PC-3 (cell line): ENCODE measurements around the gene HACD3. TPM values are rescaled to one million over a fixed set of nuclear protein-coding genes. Genes with fewer than 3 reads are reported as not detected.
A peak's percentile ranks its signal among the peaks of the same experiment; 100 is the strongest.

Experiments
- ATAC-seq: fragments of 200-7000 bp; cut with Tn5 transposase; 2 replicates; pipeline ENCODE4 v1.9.1; 2020; ENCODE audit warnings: mild to moderate bottlenecking, moderate library complexity
- BruUV-seq: library from RNA; stranded (reverse); fragments of 400-500 nt; replicated peaks from 2 replicates; lab custom pipeline; 2021; lab: Mats Ljungman, UMichigan
- CTCF ChIA-PET: fragments of 300-600 bp; sonication (Branson Sonifier 250); formaldehyde crosslinking; loops from one replicate; lab custom pipeline; 2022; ENCODE audit warnings: antibody characterized with exemption; lab: Charles Lee
- POLR2A ChIA-PET: fragments of 300-600 bp; sonication (Branson Sonifier 250); formaldehyde crosslinking; loops from one replicate; lab custom pipeline; 2022; ENCODE audit warnings: antibody characterized with exemption; ENCODE audit not compliant: unreplicated experiment; lab: Charles Lee
- DNase-seq: peaks from one replicate; pipeline ENCODE4 v3.0.0-alpha.2; 2015
- H2AFZ ChIP-seq: fragments of 300-600 bp; sonication (generic); 2 replicates; pipeline ENCODE4 v1.6.0; 2016; ENCODE audit warnings: antibody characterized with exemption, low read length
- H3F3A ChIP-seq: fragments of 300-600 bp; sonication (generic); one replicate; pipeline ENCODE4 v1.6.0; 2017; ENCODE audit warnings: antibody characterized with exemption, low read length, control low read depth, mild to moderate bottlenecking; ENCODE audit not compliant: unreplicated experiment
- H3K27ac ChIP-seq: fragments of 300-600 bp; sonication (generic); 2 replicates; pipeline ENCODE4 v1.5.1; 2016; ENCODE audit warnings: mild to moderate bottlenecking, low read length
- H3K27me3 ChIP-seq: fragments of 300-600 bp; sonication (generic); 2 replicates; pipeline ENCODE4 v1.6.1; 2016; ENCODE audit warnings: low read length, mixed read lengths
- H3K36me3 ChIP-seq: fragments of 300-600 bp; sonication (generic); 2 replicates; pipeline ENCODE4 v1.6.1; 2016; ENCODE audit warnings: low read depth, mixed run types, low read length, mixed read lengths
- H3K4me1 ChIP-seq: fragments of 300-600 bp; sonication (generic); 2 replicates; pipeline ENCODE4 v1.5.1; 2016; ENCODE audit warnings: low read length; ENCODE audit not compliant: insufficient read depth
- H3K4me2 ChIP-seq: fragments of 300-600 bp; sonication (generic); 2 replicates; pipeline ENCODE4 v1.6.0; 2016; ENCODE audit warnings: low read length
- H3K4me3 ChIP-seq: fragments of 300-600 bp; sonication (generic); 2 replicates; pipeline ENCODE4 v1.5.1; 2016; ENCODE audit warnings: mild to moderate bottlenecking, low read length, mixed read lengths
- H3K79me2 ChIP-seq: fragments of 300-600 bp; sonication (generic); 2 replicates; pipeline ENCODE4 v1.6.1; 2017; ENCODE audit warnings: low read length, mixed read lengths
- H3K9ac ChIP-seq: fragments of 300-600 bp; sonication (generic); 2 replicates; pipeline ENCODE4 v1.6.0; 2016; ENCODE audit warnings: mild to moderate bottlenecking, low read length
- H3K9me2 ChIP-seq: fragments of 300-600 bp; sonication (generic); replicated peaks from 2 replicates; pipeline ENCODE4 v1.6.1; 2016; ENCODE audit warnings: mixed run types, low read length, mixed read lengths
- H3K9me3 ChIP-seq: fragments of 300-600 bp; sonication (generic); 2 replicates; pipeline ENCODE4 v1.6.1; 2016; ENCODE audit warnings: low read length, mixed read lengths
- H4K20me1 ChIP-seq: fragments of 300-600 bp; sonication (generic); 2 replicates; pipeline ENCODE4 v1.6.1; 2016; ENCODE audit warnings: low read length, mixed read lengths
- CTCF ChIP-seq: fragments of 300-600 bp; sonication (generic); conservative IDR thresholded peaks from 2 replicates; pipeline ENCODE4 v1.5.1; 2017; ENCODE audit warnings: antibody characterized with exemption, low read depth, mild to moderate bottlenecking, low read length
- EZH2 ChIP-seq: fragments of 300-600 bp; sonication (generic); IDR thresholded peaks from one replicate; pipeline ENCODE4 v1.6.1; 2017; ENCODE audit warnings: antibody characterized with exemption, mild to moderate bottlenecking, low read length; ENCODE audit not compliant: unreplicated experiment
- EZH2phosphoT487 ChIP-seq: fragments of 300-600 bp; sonication (generic); IDR thresholded peaks from 2 replicates; pipeline ENCODE4 v1.6.1; 2018; ENCODE audit warnings: mild to moderate bottlenecking, antibody characterized with exemption, low read length, borderline replicate concordance
- intact Hi-C: fragments of 100-400 bp; cut with micrococcal nuclease; formaldehyde crosslinking; loops from 2 replicates; pipeline ENCODE4 v1.9.0; 2023
- total RNA-seq: library from RNA; depleted of rRNA; stranded (reverse); fragments of >200 nt; gene quantifications from 2 replicates; pipeline ENCODE4 v1.2.3, GENCODE V29; 2014

The HACD3 gene
- total RNA-seq, 1 experiment from 2014 or later: 64.9 TPM

GRCh38 chr15:65569728-65570127 lies 39.5 kb downstream of the HACD3 start:
- no peaks in the 10 kb centered on the region for H3K27me3 ChIP-seq

DNA sequence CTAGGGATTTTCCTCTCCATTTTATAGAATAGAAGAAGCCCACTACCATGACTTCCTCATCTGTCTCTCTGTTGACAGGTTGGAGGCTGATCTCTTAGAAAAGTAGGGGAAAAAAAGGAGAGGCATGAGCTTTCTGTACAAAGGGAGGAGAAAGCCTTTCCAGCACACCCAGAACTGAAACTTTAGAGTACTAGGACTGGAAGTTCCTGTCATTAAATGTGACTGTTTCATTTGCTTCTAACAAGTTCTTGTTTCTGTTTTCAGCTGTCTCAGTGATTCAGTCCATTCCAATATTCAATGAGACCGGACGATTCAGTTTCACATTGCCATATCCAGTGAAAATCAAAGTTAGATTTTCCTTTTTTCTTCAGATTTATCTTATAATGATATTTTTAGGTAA lies 41.7 kb downstream of the HACD3 start:
- Histone ChIP-seq H3K36me3 (peaks cover 24% of the 10 kb centered on the region; the same call in 1 of the 2 replicates), H2AFZ (no peak overlapping the region), H3K4me3 (no peak overlapping the region), H3K4me1 (peaks cover 9% of the 10 kb centered on the region), H4K20me1 (no peaks in the 10 kb centered on the region), H3K4me2 (no peak overlapping the region), H3K9ac (no peak overlapping the region), H3K27ac (no peak overlapping the region), H3K79me2 (no peaks in the 10 kb centered on the region), H3F3A (no peaks in the 10 kb centered on the region), H3K9me3 (no peaks in the 10 kb centered on the region), H3K27me3 (no peaks in the 10 kb centered on the region), H3K9me2 (no peaks in the 10 kb centered on the region)
- no peak for TF ChIP-seq EZH2
- no peak for TF ChIP-seq CTCF
- no peak for TF ChIP-seq EZH2phosphoT487
- ChIA-PET CTCF (no interaction called here), POLR2A (no interaction called here)
- no TSS peak for BruUV-seq
- DNase-seq: no peak
- intact Hi-C loops: no loop called here
- no peak for ATAC-seq

More at GRCh38 chr15:65569728-65570127, 39.5 kb downstream of the HACD3 start:
- Histone ChIP-seq H3K4me1 (no peaks in the 10 kb centered on the region), H3F3A (no peaks in the 10 kb centered on the region), H2AFZ (no peak overlapping the region), H3K9ac (no peak overlapping the region), H3K4me2 (no peak overlapping the region), H3K4me3 (no peak overlapping the region), H3K9me2 (no peaks in the 10 kb centered on the region), H3K27ac (no peak overlapping the region), H3K36me3 (peaks cover 24% of the 10 kb centered on the region; the same call in 1 of the 2 replicates), H3K79me2 (no peaks in the 10 kb centered on the region), H3K9me3 (no peaks in the 10 kb centered on the region), H4K20me1 (no peaks in the 10 kb centered on the region)
- no peak for ATAC-seq
- CTCF ChIA-PET: no interaction called here
- intact Hi-C loops: no loop called here
- TF ChIP-seq EZH2phosphoT487: no peak
- no peak for TF ChIP-seq EZH2
- no peak for TF ChIP-seq CTCF
- no TSS peak for BruUV-seq
- POLR2A ChIA-PET: no interaction called here
- no peak for DNase-seq

DNA sequence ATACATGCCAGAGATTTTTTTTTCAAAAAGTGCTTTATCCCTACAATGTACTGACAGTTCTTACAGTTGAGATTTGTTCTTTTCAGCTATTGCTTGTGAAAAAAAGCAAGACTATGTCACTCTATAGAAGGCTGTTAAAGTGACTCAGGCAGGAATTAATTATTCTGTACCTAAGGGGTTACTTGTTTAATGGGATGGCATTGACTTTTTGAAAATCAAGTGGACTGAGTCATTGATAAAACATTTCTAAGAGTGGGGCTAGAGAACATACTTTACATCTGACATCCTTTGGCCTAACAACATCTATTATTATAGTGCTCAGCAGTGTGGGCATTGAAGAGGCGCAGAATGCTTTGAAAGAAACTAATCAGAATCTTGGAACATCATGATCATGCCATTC lies 46.4 kb downstream of the HACD3 start:
- Histone ChIP-seq H3K79me2 (no peaks in the 10 kb centered on the region), H3K9ac (no peak overlapping the region), H3K27me3 (no peaks in the 10 kb centered on the region), H3K27ac (no peak overlapping the region), H3K9me2 (no peaks in the 10 kb centered on the region), H3K36me3 (peaks cover 29% of the 10 kb centered on the region), H3K4me1 (peaks cover 26% of the 10 kb centered on the region), H4K20me1 (no peaks in the 10 kb centered on the region), H3K4me3 (no peak overlapping the region), H3K4me2 (no peak overlapping the region), H2AFZ (no peak overlapping the region), H3K9me3 (no peaks in the 10 kb centered on the region), H3F3A (no peaks in the 10 kb centered on the region)
- ChIA-PET POLR2A (interaction anchor here (0.6 kb wide), 1 partner anchor 295 kb away, joined by 9 read pairs; no protein-coding TSS in a partner anchor), CTCF (no interaction called here)
- intact Hi-C loops: loop anchor here (5.0 kb wide), 1 partner anchor 44 kb away; the partner anchor contains the start of gene HACD3
- ATAC-seq (peak; percentile 53), DNase-seq (peak; percentile 43)
- no TSS peak for BruUV-seq
- no peak for TF ChIP-seq EZH2
- no peak for TF ChIP-seq CTCF
- no peak for TF ChIP-seq EZH2phosphoT487
